Upper lobe of left lung (tissue), 6 donors: ENCODE data around the gene MEGF11. TPM values are rescaled to one million over a fixed set of nuclear protein-coding genes. Genes with fewer than 3 reads are reported as not detected.
"Not testable (repeated sequence)": the region's sequence is repeated elsewhere in the genome, so short reads cannot be mapped to it uniquely, and the experiment has no call there.

Experiments
- ATAC-seq, 2 donors: fragments of 200-7000 bp; cut with Tn5 transposase; one replicate each; pipeline ENCODE4 v1.9.1; 2022; ENCODE audit warnings: mild to moderate bottlenecking in 2 of 2, moderate library complexity in 2 of 2; ENCODE audit not compliant: low FRiP score in 2 of 2
- DNase-seq, 2 donors: peaks; one replicate each; pipeline ENCODE4 v3.0.0-alpha.2; 2019 to 2020
- H3K27ac ChIP-seq, 4 donors: fragments of 200-600 bp; sonication (generic); one replicate each; pipeline ENCODE4 v1.5.1; 2016 to 2019
- H3K27me3 ChIP-seq, 4 donors: fragments of 200-600 bp; sonication (generic); one replicate each; pipeline ENCODE4 v1.5.1; 2017 to 2019
- H3K36me3 ChIP-seq, 4 donors: fragments of 200-600 bp; sonication (generic); one replicate each; pipeline ENCODE4 v1.5.1; 2016 to 2019
- H3K4me1 ChIP-seq, 4 donors: fragments of 200-600 bp; sonication (generic); one replicate each; pipeline ENCODE4 v1.5.1; 2018 to 2019
- H3K4me3 ChIP-seq, 4 donors: fragments of 200-600 bp; sonication (generic); one replicate each; pipeline ENCODE4 v1.5.1; 2017 to 2019; ENCODE audit warnings: mild to moderate bottlenecking in 2 of 4, moderate library complexity in 1 of 4
- H3K9me3 ChIP-seq, 4 donors: fragments of 200-600 bp; sonication (generic); one replicate each; pipeline ENCODE4 v1.5.1; 2018 to 2019
- CTCF ChIP-seq, 6 experiments: fragments of 450-650 bp in 4 of 6; fragments of 200-600 bp in 2 of 6; sonication (generic) in 2 of 6; IDR thresholded peaks; one replicate each; pipeline ENCODE4 v1.5.1; 2016 to 2019; ENCODE audit warnings: antibody characterized with exemption in 6 of 6
- EP300 ChIP-seq, 4 donors: sonication (generic); formaldehyde crosslinking; IDR thresholded peaks; one replicate each; pipeline ENCODE4 v1.5.1; 2017; ENCODE audit warnings: antibody characterized with exemption in 4 of 4, control low read depth in 2 of 4
- POLR2A ChIP-seq, 4 donors: fragments of 450-650 bp; IDR thresholded peaks; one replicate each; pipeline ENCODE4 v1.5.1; 2016 to 2017; ENCODE audit warnings: antibody characterized with exemption in 4 of 4, mild to moderate bottlenecking in 2 of 4
- POLR2AphosphoS5 ChIP-seq, 2 donors: sonication (generic); formaldehyde crosslinking; IDR thresholded peaks; one replicate each; pipeline ENCODE4 v1.5.1; 2017; ENCODE audit warnings: antibody characterized with exemption in 2 of 2
- WGBS, 2 donors: methylation state at CpG; one replicate each; pipeline ENCODE4 v1.1.5; 2017 to 2018; 5-methylcytosine and 5-hydroxymethylcytosine counted together
- total RNA-seq, 6 donors: library from RNA; depleted of rRNA in 4 of 6; stranded (reverse); fragments of >200 nt in 4 of 6; gene quantifications; one replicate each; pipeline versions ENCODE4 v1.1.0 to v1.2.1, GENCODE V29; 2016 to 2021
- donor health status: DM: no; HTN: no; CAD: no; lungs with moderate emphysema.
- donor health status: DM: no; HTN: yes; CAD: no; lungs with severe emphysema.

The MEGF11 gene
- total RNA-seq, 6 donors from 2014 or later, result 1.5 to 4.0 (median 3.5) TPM; not detected in 3

GRCh38 chr15:66251065-66251789 is 2.3 kb downstream of the MEGF11 start:
- TF ChIP-seq POLR2AphosphoS5 (IDR thresholded peaks at IDR 0.05) (no peak), CTCF (IDR thresholded peaks at IDR 0.05) (no peak), POLR2A (IDR thresholded peaks at IDR 0.05) (no peak), EP300 (IDR thresholded peaks at IDR 0.05) (no peak)
- ATAC-seq, result no peak
- peaks cover 0 to 35% (median 12%) of the 10 kb centered on the region in 4 donors for H3K27me3 ChIP-seq
- H3K4me3 ChIP-seq, result no peak overlapping the region
- H3K36me3 ChIP-seq, result no peaks in the 10 kb centered on the region
- DNase-seq, result no peak
- 59 to 64% methylated on average over 9 to 10 of the region's 10 CpGs for WGBS, 2 donors
- no peak overlapping the region for H3K27ac ChIP-seq
- H3K9me3 ChIP-seq, result no peaks in the 10 kb centered on the region
- peaks cover 28 to 30% (median 29%) of the 10 kb centered on the region in 4 donors for H3K4me1 ChIP-seq

GRCh38 chr15:66249605-66250174 is 3.9 kb downstream of the MEGF11 start:
- 73 to 92% methylated on average over 1 to 2 of the region's 2 CpGs for WGBS, 2 donors

GRCh38 chr15:66246937-66247336 is 6.6 kb downstream of the MEGF11 start:
- no peak overlapping the region for H3K27ac ChIP-seq
- no peaks in the 10 kb centered on the region for H3K36me3 ChIP-seq
- ATAC-seq (no peak), DNase-seq (no peak)
- no peak overlapping the region for H3K4me3 ChIP-seq
- peaks cover 0 to 3% (median 2%) of the 10 kb centered on the region in 4 donors for H3K27me3 ChIP-seq
- peaks cover 3 to 5% (median 3%) of the 10 kb centered on the region in 4 donors for H3K4me1 ChIP-seq
- 50 to 93% methylated on average over 1 of the region's 1 CpG for WGBS, 2 donors
- H3K9me3 ChIP-seq, result no peaks in the 10 kb centered on the region
- TF ChIP-seq EP300 (IDR thresholded peaks at IDR 0.05) (no peak), POLR2A (IDR thresholded peaks at IDR 0.05) (no peak), CTCF (IDR thresholded peaks at IDR 0.05) (no peak), POLR2AphosphoS5 (IDR thresholded peaks at IDR 0.05) (no peak)

More at GRCh38 chr15:66249605-66250174, 3.9 kb downstream of the MEGF11 start:
- Histone ChIP-seq H3K27me3 (peaks cover 0 to 29% (median 12%) of the 10 kb centered on the region in 4 donors), H3K4me1 (peaks cover 28 to 30% (median 29%) of the 10 kb centered on the region in 4 donors), H3K9me3 (no peaks in the 10 kb centered on the region), H3K27ac (no peak overlapping the region), H3K4me3 (no peak overlapping the region), H3K36me3 (no peaks in the 10 kb centered on the region)
- ATAC-seq (no peak), DNase-seq (no peak)
- TF ChIP-seq CTCF (IDR thresholded peaks at IDR 0.05) (no peak), POLR2AphosphoS5 (IDR thresholded peaks at IDR 0.05) (no peak), POLR2A (IDR thresholded peaks at IDR 0.05) (no peak), EP300 (IDR thresholded peaks at IDR 0.05) (no peak)

GRCh38 chr15:66245832-66246231 is 7.7 kb downstream of the MEGF11 start:
- not testable (repeated sequence) for DNase-seq, H3K9me3 ChIP-seq, H3K27ac ChIP-seq, H3K27me3 ChIP-seq, H3K4me3 ChIP-seq, H3K36me3 ChIP-seq, H3K4me1 ChIP-seq, ATAC-seq
- 83 to 84% methylated on average over 5 of the region's 5 CpGs for WGBS, 2 donors

- WGBS, 2 donors, result 53 to 100% methylated on average over 1 of the region's 1 CpG
- no peak for DNase-seq
- no peaks in the 10 kb centered on the region for H3K9me3 ChIP-seq
- no peaks in the 10 kb centered on the region for H3K36me3 ChIP-seq
- H3K4me1 ChIP-seq, result peaks cover 0 to 10% (median 0%) of the 10 kb centered on the region in 4 donors
- TF ChIP-seq CTCF (IDR thresholded peaks at IDR 0.05) (no peak), POLR2A (IDR thresholded peaks at IDR 0.05) (no peak), POLR2AphosphoS5 (IDR thresholded peaks at IDR 0.05) (no peak), EP300 (IDR thresholded peaks at IDR 0.05) (no peak)
- no peak overlapping the region for H3K27ac ChIP-seq
- ATAC-seq, result no peak
- no peaks in the 10 kb centered on the region for H3K27me3 ChIP-seq
- H3K4me3 ChIP-seq, result no peak overlapping the region
These were observed 11.7 kb downstream of the MEGF11 start for GRCh38 chr15:66241908-66242285.
